SK-N-SH treated with all-trans-retinoic acid at 6 μM for 48 hours (cell line): ENCODE measurements around the gene CNTNAP2.

ENCODE experiments used
- BACH2 ChIP-seq: fragments of 250-450 bp; sonication (Bioruptor Pico); IDR thresholded peaks from 2 replicates; pipeline ENCODE4 v1.9.0; 2021; ENCODE audit warnings: mild to moderate bottlenecking, borderline replicate concordance
- CREB5 ChIP-seq: fragments of 250-450 bp; sonication (Bioruptor Pico); IDR thresholded peaks from 2 replicates; pipeline ENCODE4 v1.5.1; 2020; ENCODE audit warnings: low read depth, mild to moderate bottlenecking, moderate library complexity
- CSDC2 ChIP-seq: fragments of 250-450 bp; sonication (Bioruptor Pico); IDR thresholded peaks from 2 replicates; pipeline ENCODE4 v1.5.0; 2020; ENCODE audit warnings: mild to moderate bottlenecking, moderate library complexity
- PATZ1 ChIP-seq: fragments of 250-450 bp; sonication (Bioruptor Pico); IDR thresholded peaks from 2 replicates; pipeline ENCODE4 v1.8.0; 2020; ENCODE audit warnings: mild to moderate bottlenecking, moderate library complexity, borderline replicate concordance
- PPARA ChIP-seq: fragments of 250-450 bp; sonication (Bioruptor Pico); IDR thresholded peaks from 2 replicates; pipeline ENCODE4 v1.5.0; 2020; ENCODE audit warnings: mild to moderate bottlenecking, borderline replicate concordance
- RARB ChIP-seq: fragments of 250-450 bp; sonication (Bioruptor Pico); IDR thresholded peaks from 2 replicates; pipeline ENCODE4 v1.8.0; 2021; ENCODE audit warnings: mild to moderate bottlenecking, moderate library complexity
- TOX ChIP-seq: fragments of 250-450 bp; sonication (Bioruptor Pico); IDR thresholded peaks from 2 replicates; pipeline ENCODE4 v1.8.0; 2021; ENCODE audit warnings: mild to moderate bottlenecking, moderate library complexity, borderline replicate concordance
- ZNF565 ChIP-seq: fragments of 450-650 bp; formaldehyde crosslinking; conservative IDR thresholded peaks from 2 replicates; pipeline ENCODE4 v1.5.0; 2020; ENCODE audit warnings: low read depth, mild to moderate bottlenecking, moderate library complexity
- ZNF8 ChIP-seq: fragments of 450-650 bp; formaldehyde crosslinking; IDR thresholded peaks from 2 replicates; pipeline ENCODE4 v1.5.0; 2020; ENCODE audit warnings: mild to moderate bottlenecking, moderate library complexity
- TF ChIP-seq, protein P1 (sequence below): fragments of 250-450 bp; sonication (Bioruptor Pico); IDR thresholded peaks from 2 replicates; pipeline ENCODE4 v1.5.0; 2020; ENCODE audit warnings: mild to moderate bottlenecking, moderate library complexity

DNA sequence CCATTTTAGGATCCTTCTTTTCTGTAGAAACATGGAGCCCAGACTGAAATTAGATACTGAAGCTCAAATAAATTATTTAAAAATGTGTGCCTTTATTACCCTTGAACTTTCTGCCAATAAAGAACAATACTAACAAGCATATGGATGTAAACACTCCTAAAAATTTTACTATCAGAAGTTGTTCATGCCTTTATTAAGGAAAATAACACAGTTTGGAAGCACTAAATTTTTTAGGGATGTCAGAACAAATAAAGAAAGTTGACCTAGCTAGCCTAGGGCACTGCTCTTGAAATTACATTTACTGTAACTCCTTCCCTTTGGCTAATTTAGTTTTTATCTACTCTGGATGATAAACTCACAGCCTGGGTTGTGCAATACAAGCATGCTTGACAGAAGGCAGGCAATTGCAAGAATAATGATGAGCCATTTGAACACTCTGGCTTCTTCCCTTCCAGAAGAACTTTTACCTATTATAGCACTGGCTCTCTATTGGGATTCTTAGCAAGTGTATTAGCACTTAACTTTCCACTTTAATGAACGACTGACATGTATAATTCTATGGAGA is 2122.2 kb downstream of the CNTNAP2 start:
- TF ChIP-seq ZNF8 (CRISPR knock-in tag) (no peak), CSDC2 (CRISPR knock-in tag) (no peak), ZNF565 (CRISPR knock-in tag) (no peak), CREB5 (CRISPR knock-in tag) (no peak), RARB (no peak), PPARA (CRISPR knock-in tag) (no peak), TOX (no peak), BACH2 (CRISPR knock-in tag) (no peak), PATZ1 (CRISPR knock-in tag) (no peak)
- TF ChIP-seq, protein P1, sequence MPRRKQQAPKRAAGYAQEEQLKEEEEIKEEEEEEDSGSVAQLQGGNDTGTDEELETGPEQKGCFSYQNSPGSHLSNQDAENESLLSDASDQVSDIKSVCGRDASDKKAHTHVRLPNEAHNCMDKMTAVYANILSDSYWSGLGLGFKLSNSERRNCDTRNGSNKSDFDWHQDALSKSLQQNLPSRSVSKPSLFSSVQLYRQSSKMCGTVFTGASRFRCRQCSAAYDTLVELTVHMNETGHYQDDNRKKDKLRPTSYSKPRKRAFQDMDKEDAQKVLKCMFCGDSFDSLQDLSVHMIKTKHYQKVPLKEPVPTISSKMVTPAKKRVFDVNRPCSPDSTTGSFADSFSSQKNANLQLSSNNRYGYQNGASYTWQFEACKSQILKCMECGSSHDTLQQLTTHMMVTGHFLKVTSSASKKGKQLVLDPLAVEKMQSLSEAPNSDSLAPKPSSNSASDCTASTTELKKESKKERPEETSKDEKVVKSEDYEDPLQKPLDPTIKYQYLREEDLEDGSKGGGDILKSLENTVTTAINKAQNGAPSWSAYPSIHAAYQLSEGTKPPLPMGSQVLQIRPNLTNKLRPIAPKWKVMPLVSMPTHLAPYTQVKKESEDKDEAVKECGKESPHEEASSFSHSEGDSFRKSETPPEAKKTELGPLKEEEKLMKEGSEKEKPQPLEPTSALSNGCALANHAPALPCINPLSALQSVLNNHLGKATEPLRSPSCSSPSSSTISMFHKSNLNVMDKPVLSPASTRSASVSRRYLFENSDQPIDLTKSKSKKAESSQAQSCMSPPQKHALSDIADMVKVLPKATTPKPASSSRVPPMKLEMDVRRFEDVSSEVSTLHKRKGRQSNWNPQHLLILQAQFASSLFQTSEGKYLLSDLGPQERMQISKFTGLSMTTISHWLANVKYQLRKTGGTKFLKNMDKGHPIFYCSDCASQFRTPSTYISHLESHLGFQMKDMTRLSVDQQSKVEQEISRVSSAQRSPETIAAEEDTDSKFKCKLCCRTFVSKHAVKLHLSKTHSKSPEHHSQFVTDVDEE (CRISPR knock-in tag), result no peak
